Astrocyte (in vitro differentiated cells and primary cell): ENCODE results near the gene ROR1. TPM values are rescaled to one million over a fixed set of nuclear protein-coding genes. Genes with fewer than 3 reads are reported as not detected.

Experiments used
- DNase-seq: peaks from one replicate; pipeline ENCODE4 v3.0.0-alpha.2; 2010; ENCODE audit warnings: low read depth
- FAIRE-seq: peaks from 2 replicates; lab custom pipeline; 2011; peaks lifted over from hg19 to GRCh38; lab: Jason Lieb, UNC
- H2AFZ ChIP-seq: 2 replicates; pipeline ENCODE4 v1.6.0; 2012; ENCODE audit warnings: low read depth, low read length, inconsistent platforms
- H3K27ac ChIP-seq: 2 replicates; pipeline ENCODE4 v1.5.1; 2011; ENCODE audit warnings: low read depth, low read length, inconsistent platforms
- H3K27me3 ChIP-seq: 2 replicates; pipeline ENCODE4 v1.6.0; 2011; ENCODE audit warnings: low read length, inconsistent platforms; ENCODE audit not compliant: insufficient read depth
- H3K36me3 ChIP-seq: 2 replicates; pipeline ENCODE4 v1.5.1; 2011; ENCODE audit warnings: low read length, inconsistent platforms; ENCODE audit not compliant: insufficient read depth
- H3K4me1 ChIP-seq: 2 replicates; pipeline ENCODE4 v1.5.1; 2011; ENCODE audit warnings: low read length, inconsistent platforms; ENCODE audit not compliant: insufficient read depth
- H3K4me2 ChIP-seq: 2 replicates; pipeline ENCODE4 v1.6.0; 2012; ENCODE audit warnings: low read length, inconsistent platforms
- H3K4me3 ChIP-seq: 2 replicates; pipeline ENCODE4 v1.5.1; 2011; ENCODE audit warnings: low read depth, mild to moderate bottlenecking, low read length, inconsistent platforms; ENCODE audit not compliant: insufficient read depth
- H3K79me2 ChIP-seq: 2 replicates; pipeline ENCODE4 v1.6.0; 2012; ENCODE audit warnings: mild to moderate bottlenecking, low read length, inconsistent platforms; ENCODE audit not compliant: insufficient read depth
- H3K9ac ChIP-seq: 2 replicates; pipeline ENCODE4 v1.6.0; 2012; ENCODE audit warnings: mild to moderate bottlenecking, low read length, inconsistent platforms
- H3K9me3 ChIP-seq: 2 replicates; pipeline ENCODE4 v1.5.1; 2012; ENCODE audit warnings: low read depth, mild to moderate bottlenecking, low read length, inconsistent platforms; ENCODE audit not compliant: insufficient read depth
- H4K20me1 ChIP-seq: 2 replicates; pipeline ENCODE4 v1.6.0; 2012; ENCODE audit warnings: low read length, inconsistent platforms; ENCODE audit not compliant: insufficient read depth
- H3K27ac Mint-ChIP-seq: one replicate; pipeline ENCODE4 v1.8.0; 2021; ENCODE audit warnings: mild to moderate bottlenecking, mixed read lengths; ENCODE audit not compliant: unreplicated experiment
- H3K27me3 Mint-ChIP-seq: one replicate; pipeline ENCODE4 v1.8.0; 2021; ENCODE audit warnings: low read depth, mixed read lengths; ENCODE audit not compliant: unreplicated experiment
- H3K36me3 Mint-ChIP-seq: one replicate; pipeline ENCODE4 v1.8.0; 2021; ENCODE audit warnings: low read depth, mixed read lengths; ENCODE audit not compliant: unreplicated experiment
- H3K4me1 Mint-ChIP-seq: one replicate; pipeline ENCODE4 v1.8.0; 2021; ENCODE audit warnings: low read depth, mixed read lengths; ENCODE audit not compliant: unreplicated experiment
- H3K4me3 Mint-ChIP-seq: one replicate; pipeline ENCODE4 v1.8.0; 2021; ENCODE audit warnings: mild to moderate bottlenecking, moderate library complexity, mixed read lengths; ENCODE audit not compliant: unreplicated experiment
- H3K9me3 Mint-ChIP-seq: one replicate; pipeline ENCODE4 v1.8.0; 2021; ENCODE audit warnings: mild to moderate bottlenecking, mixed read lengths; ENCODE audit not compliant: unreplicated experiment
- CTCF ChIP-seq: IDR thresholded peaks from 2 replicates; pipeline ENCODE4 v1.5.1; 2011; ENCODE audit warnings: low read depth, mild to moderate bottlenecking, inconsistent platforms, low read length, moderate library complexity; ENCODE audit not compliant: insufficient read depth
- EZH2 ChIP-seq: IDR thresholded peaks from 2 replicates; pipeline ENCODE4 v1.6.1; 2012; ENCODE audit warnings: mild to moderate bottlenecking, low read length, inconsistent platforms; ENCODE audit not compliant: insufficient read depth
- total RNA-seq: library from RNA; stranded (reverse); gene quantifications from 2 replicates; pipeline ENCODE4 v1.2.1, GENCODE V29; 2021

Gene ROR1
- total RNA-seq, 1 donor from 2014 or later, result 38.3 TPM

GRCh38 chr1:63913533-63913932 lies 139.7 kb downstream of the ROR1 start:
- Histone ChIP-seq H3K4me1 (peaks cover 11% of the 10 kb centered on the region), H4K20me1 (peaks cover 22% of the 10 kb centered on the region), H3K4me2 (no peak overlapping the region), H3K9me3 (no peaks in the 10 kb centered on the region), H3K79me2 (peaks cover 14% of the 10 kb centered on the region), H3K27ac (no peak overlapping the region), H3K36me3 (no peaks in the 10 kb centered on the region), H3K27me3 (peaks cover 10% of the 10 kb centered on the region), H2AFZ (no peak overlapping the region), H3K9ac (no peak overlapping the region), H3K4me3 (no peak overlapping the region)
- TF ChIP-seq CTCF (no peak), EZH2 (no peak)
- no peak for DNase-seq
- Mint-ChIP-seq H3K9me3 (no peaks in the 10 kb centered on the region), H3K27ac (no peak overlapping the region), H3K4me1 (peaks cover 49% of the 10 kb centered on the region), H3K4me3 (no peak overlapping the region), H3K27me3 (no peaks in the 10 kb centered on the region), H3K36me3 (peaks cover 2% of the 10 kb centered on the region)
- FAIRE-seq, result no peak

- FAIRE-seq, result no peak
- H3K79me2 ChIP-seq, result peaks cover 11% of the 10 kb centered on the region
- H3K4me2 ChIP-seq, result no peak overlapping the region
- H3K27me3 ChIP-seq, result peaks cover 10% of the 10 kb centered on the region
- H3K4me3 ChIP-seq, result no peak overlapping the region
- Mint-ChIP-seq H3K4me1 (peaks cover 46% of the 10 kb centered on the region), H3K9me3 (no peaks in the 10 kb centered on the region), H3K27ac (no peak overlapping the region), H3K4me3 (no peak overlapping the region), H3K27me3 (no peaks in the 10 kb centered on the region), H3K36me3 (peaks cover 2% of the 10 kb centered on the region)
- no peak overlapping the region for H3K27ac ChIP-seq
- no peak for DNase-seq
- peaks cover 11% of the 10 kb centered on the region for H3K4me1 ChIP-seq
- peaks cover 22% of the 10 kb centered on the region for H4K20me1 ChIP-seq
- TF ChIP-seq EZH2 (no peak), CTCF (no peak)
- H3K36me3 ChIP-seq, result no peaks in the 10 kb centered on the region
- H2AFZ ChIP-seq, result no peak overlapping the region
- no peak overlapping the region for H3K9ac ChIP-seq
- H3K9me3 ChIP-seq, result no peaks in the 10 kb centered on the region
Measured at GRCh38 chr1:63914241-63914640, 140.4 kb downstream of the ROR1 start.

GRCh38 chr1:63914706-63915105 lies 140.9 kb downstream of the ROR1 start:
- H3K4me1 Mint-ChIP-seq, result peaks cover 47% of the 10 kb centered on the region
- H3K79me2 ChIP-seq, result peaks cover 11% of the 10 kb centered on the region
- H3K4me2 ChIP-seq, result no peak overlapping the region

More at GRCh38 chr1:63914706-63915105, 140.9 kb downstream of the ROR1 start:
- Histone ChIP-seq H3K4me3 (no peak overlapping the region), H2AFZ (no peak overlapping the region), H3K9me3 (no peaks in the 10 kb centered on the region), H3K4me1 (peaks cover 11% of the 10 kb centered on the region), H3K36me3 (no peaks in the 10 kb centered on the region), H3K27ac (no peak overlapping the region), H3K27me3 (peaks cover 10% of the 10 kb centered on the region), H4K20me1 (peaks cover 19% of the 10 kb centered on the region), H3K9ac (no peak overlapping the region)
- FAIRE-seq, result no peak
- H3K4me3 Mint-ChIP-seq, result no peak overlapping the region
- H3K9me3 Mint-ChIP-seq, result no peaks in the 10 kb centered on the region
- H3K27me3 Mint-ChIP-seq, result no peaks in the 10 kb centered on the region
- no peak overlapping the region for H3K27ac Mint-ChIP-seq
- H3K36me3 Mint-ChIP-seq, result peaks cover 2% of the 10 kb centered on the region
- no peak for DNase-seq
- TF ChIP-seq CTCF, result no peak
- no peak for TF ChIP-seq EZH2
